ENCODE results near the gene SSBP3. TPM values are rescaled to one million over a fixed set of nuclear protein-coding genes. Genes with fewer than 3 reads are reported as not detected.

Gene SSBP3
- total RNA-seq, 2 experiments from 2014 or later, result 109 to 111 TPM

DNA sequence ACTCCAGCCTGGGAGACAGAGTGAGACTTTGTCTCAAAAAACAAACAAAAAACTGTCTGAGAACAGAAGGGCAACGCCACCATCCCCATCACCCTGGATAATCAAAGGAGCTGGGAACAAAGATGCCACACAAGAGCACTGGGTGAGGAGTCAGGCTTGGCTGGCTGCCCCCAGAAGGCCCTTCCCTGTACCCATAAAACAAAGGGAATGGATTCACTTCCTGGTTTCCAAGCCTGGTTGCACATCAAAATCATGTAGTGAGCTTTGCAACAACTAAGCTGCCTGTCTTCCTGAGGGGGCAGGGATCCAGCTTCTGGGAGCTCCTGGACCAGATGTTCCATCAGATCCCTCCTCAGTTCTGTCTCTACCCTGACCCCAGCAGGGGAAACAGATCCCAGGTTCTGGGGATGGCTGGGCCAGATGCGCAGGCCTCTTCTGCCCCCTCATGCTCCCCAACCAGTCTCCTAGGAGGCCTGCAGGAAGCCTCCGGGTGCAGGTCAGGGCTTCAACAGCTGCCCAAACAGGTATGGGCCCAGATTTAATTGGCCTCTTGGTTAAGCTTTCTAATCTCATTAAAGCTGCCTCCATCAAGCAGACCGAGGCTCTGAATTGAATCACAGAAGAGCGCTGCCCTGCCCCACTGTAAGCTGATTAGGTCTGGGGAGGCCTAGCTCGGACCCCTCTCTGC is 108.5 kb downstream of the SSBP3 start:
- no peak for ATAC-seq
- no peak for DNase-seq
- Mint-ChIP-seq H3K27ac (peak overlapping the region; percentile 77), H3K4me1 (ENCODE audit: low read depth) (peaks cover 79% of the 10 kb centered on the region), H3K27me3 (ENCODE audit: low read depth) (no peaks in the 10 kb centered on the region), H3K36me3 (ENCODE audit: low read depth) (peaks cover 3% of the 10 kb centered on the region), H3K4me3 (no peak overlapping the region), H3K9me3 (ENCODE audit: insufficient read depth) (no peaks in the 10 kb centered on the region)
- POLR2A ChIA-PET, result interaction anchor here (1.3 kb wide), 1 partner anchor 9 kb away, joined by 4 read pairs; no protein-coding TSS in a partner anchor
- CTCF ChIA-PET, result interaction anchor here (0.8 to 1.1 kb wide), 2 partner anchors 10 to 11 kb away, joined by 3 read pairs; no protein-coding TSS in a partner anchor

- DNase-seq (no peak), ATAC-seq (no peak)
- Mint-ChIP-seq H3K9me3 (ENCODE audit: insufficient read depth) (no peaks in the 10 kb centered on the region), H3K27me3 (ENCODE audit: low read depth) (no peaks in the 10 kb centered on the region), H3K27ac (no peak overlapping the region), H3K4me1 (ENCODE audit: low read depth) (peaks cover 78% of the 10 kb centered on the region), H3K36me3 (ENCODE audit: low read depth) (peaks cover 3% of the 10 kb centered on the region), H3K4me3 (no peak overlapping the region)
- POLR2A ChIA-PET, result no interaction called here
- CTCF ChIA-PET, result no interaction called here
Measured at GRCh38 chr1:54296666-54297065, 109.5 kb downstream of the SSBP3 start.

DNA sequence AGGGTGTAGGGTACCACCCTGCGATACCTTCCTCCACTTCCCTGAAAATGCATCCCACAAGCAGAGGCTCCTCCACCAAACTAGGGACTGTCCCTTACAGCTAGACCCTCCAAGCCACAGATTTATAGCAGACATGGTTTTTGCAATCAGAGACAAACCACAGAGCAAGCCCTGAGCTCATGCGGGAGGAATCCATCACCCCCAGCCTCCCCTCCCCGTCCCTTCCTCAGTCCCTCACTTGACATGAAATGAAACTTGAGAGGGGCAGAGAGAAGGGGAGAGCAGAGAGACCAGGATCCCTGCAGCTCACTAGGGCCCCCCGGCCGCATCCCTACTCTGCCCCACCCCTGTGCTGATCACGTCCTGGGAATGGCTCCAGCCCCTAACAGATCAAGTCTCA is 111.3 kb downstream of the SSBP3 start:
- H3K4me3 Mint-ChIP-seq, result no peak overlapping the region
- H3K4me1 Mint-ChIP-seq (ENCODE audit: low read depth), result peaks cover 81% of the 10 kb centered on the region
- H3K27ac Mint-ChIP-seq, result peak overlapping the region; percentile 21
- no peak for DNase-seq
- no peaks in the 10 kb centered on the region for H3K27me3 Mint-ChIP-seq (ENCODE audit: low read depth)
- peaks cover 3% of the 10 kb centered on the region for H3K36me3 Mint-ChIP-seq (ENCODE audit: low read depth)
- no peak for ATAC-seq
- H3K9me3 Mint-ChIP-seq (ENCODE audit: insufficient read depth), result no peaks in the 10 kb centered on the region
- CTCF ChIA-PET, result interaction anchor here (1.1 to 1.5 kb wide), 3 partner anchors 10 to 506 kb away, joined by 3 to 4 read pairs (median 4); partner anchors contain the start of gene TTC22
- POLR2A ChIA-PET, result interaction anchor here (0.9 kb wide), 1 partner anchor 10 kb away, joined by 4 read pairs; no protein-coding TSS in a partner anchor

DNA sequence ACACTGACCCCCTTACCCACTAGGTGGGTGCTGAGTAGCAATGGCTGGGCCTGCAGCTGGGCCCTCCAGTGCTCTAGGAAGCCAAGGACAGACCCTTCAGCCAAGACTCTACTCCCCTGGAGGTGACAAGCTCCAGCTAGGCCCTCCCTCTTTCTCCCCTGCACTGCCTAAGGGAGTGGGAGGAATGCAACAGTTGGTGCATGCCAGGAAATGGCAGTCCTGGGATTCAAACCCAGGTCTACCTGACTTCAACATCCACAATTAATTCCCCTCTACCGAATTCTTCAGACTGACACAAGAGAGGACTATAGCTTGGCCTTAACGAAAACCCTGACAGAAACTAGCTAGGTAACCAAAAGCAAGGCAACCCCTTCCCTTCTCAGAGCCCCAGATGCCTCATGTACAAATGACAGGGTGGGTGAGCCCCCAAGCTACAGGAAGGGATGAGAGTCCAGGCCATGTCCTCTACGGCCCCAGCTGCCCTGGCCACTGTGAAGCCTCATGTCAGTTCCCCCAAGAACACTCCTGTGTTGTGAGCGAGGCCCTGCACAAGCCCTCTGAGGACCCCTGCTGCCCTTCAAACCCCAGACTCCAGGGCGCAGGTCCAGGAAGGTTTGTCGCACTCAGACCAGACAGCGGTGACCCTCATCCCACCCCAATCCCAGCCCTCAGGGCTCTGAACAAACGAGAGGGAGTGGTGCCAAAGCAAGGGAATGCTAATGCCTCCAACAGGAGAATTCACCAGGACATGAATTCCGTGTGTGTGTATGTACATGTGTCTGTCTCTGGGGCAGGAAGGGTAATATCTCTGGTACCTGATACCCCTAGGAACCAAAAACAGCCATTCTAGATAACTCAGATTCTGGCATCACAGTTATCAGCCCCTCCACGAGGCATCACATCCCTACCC is 113.9 kb downstream of the SSBP3 start:
- CTCF ChIA-PET, result interaction anchor here (1.9 kb wide), 1 partner anchor 8 kb away, joined by 5 read pairs; no protein-coding TSS in a partner anchor
- no peaks in the 10 kb centered on the region for H3K9me3 Mint-ChIP-seq (ENCODE audit: insufficient read depth)
- H3K36me3 Mint-ChIP-seq (ENCODE audit: low read depth), result peaks cover 7% of the 10 kb centered on the region
- DNase-seq (no peak), ATAC-seq (no peak)
- H3K4me3 Mint-ChIP-seq, result no peak overlapping the region
- H3K27me3 Mint-ChIP-seq (ENCODE audit: low read depth), result no peaks in the 10 kb centered on the region
- H3K27ac Mint-ChIP-seq, result peak overlapping the region; percentile 52
- POLR2A ChIA-PET, result no interaction called here
- H3K4me1 Mint-ChIP-seq (ENCODE audit: low read depth), result peaks cover 86% of the 10 kb centered on the region

- Mint-ChIP-seq H3K4me3 (no peak overlapping the region), H3K36me3 (ENCODE audit: low read depth) (peaks cover 11% of the 10 kb centered on the region), H3K27ac (peak overlapping the region; percentile 61), H3K9me3 (ENCODE audit: insufficient read depth) (no peaks in the 10 kb centered on the region), H3K4me1 (ENCODE audit: low read depth) (peaks cover 92% of the 10 kb centered on the region), H3K27me3 (ENCODE audit: low read depth) (no peaks in the 10 kb centered on the region)
- ATAC-seq (no peak), DNase-seq (no peak)
- ChIA-PET CTCF (interaction anchor here (0.6 to 1.9 kb wide), 5 partner anchors 8 to 433 kb away, joined by 3 to 5 read pairs (median 3); no protein-coding TSS in a partner anchor), POLR2A (interaction anchor here (1.1 kb wide), 1 partner anchor 8 kb away, joined by 3 read pairs; no protein-coding TSS in a partner anchor)
Measured at GRCh38 chr1:54291276-54292001, 114.8 kb downstream of the SSBP3 start.

DNA sequence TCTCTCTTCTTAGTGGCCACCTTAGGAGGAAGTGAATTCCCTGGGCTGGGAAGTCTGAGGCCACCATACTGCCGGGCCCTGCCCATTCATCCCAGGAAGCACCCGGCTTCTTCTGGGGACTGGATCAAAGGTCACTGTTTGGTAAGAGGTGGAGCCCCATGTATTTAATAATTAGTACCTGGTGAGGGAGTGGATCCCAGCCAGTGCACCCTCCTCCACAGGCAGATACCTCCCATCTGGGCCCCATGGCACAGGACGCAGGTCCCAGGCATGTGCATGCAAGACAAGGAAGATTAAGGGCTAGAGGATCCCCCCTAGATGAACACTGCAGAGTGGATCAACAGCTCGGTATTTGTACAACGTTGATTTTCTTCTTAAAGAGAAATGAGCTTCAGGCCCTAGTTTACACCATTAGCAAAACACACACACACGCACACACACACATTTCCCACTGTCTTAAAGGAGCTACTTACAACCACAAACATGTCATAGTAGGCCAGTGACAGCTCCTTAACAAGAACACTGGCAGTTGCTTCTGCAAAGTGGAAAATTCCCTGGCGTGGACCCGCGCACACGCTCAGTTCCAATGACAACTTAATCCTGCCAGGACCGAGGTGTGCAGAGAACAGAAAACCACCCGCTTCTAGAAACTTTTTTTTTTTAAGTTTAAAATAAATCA is 115.5 kb downstream of the SSBP3 start:
- POLR2A ChIA-PET, result interaction anchor here (1.1 kb wide), 1 partner anchor 9 kb away, joined by 3 read pairs; no protein-coding TSS in a partner anchor
- H3K4me3 Mint-ChIP-seq, result no peak overlapping the region

GRCh38 chr1:54289712-54290233 is 116.4 kb downstream of the SSBP3 start:
- POLR2A ChIA-PET, result interaction anchor here (3.2 kb wide), 1 partner anchor 12 kb away, joined by 16 read pairs; no protein-coding TSS in a partner anchor
- Mint-ChIP-seq H3K36me3 (ENCODE audit: low read depth) (peaks cover 19% of the 10 kb centered on the region), H3K27me3 (ENCODE audit: low read depth) (no peaks in the 10 kb centered on the region), H3K27ac (peak overlapping the region; percentile 87), H3K9me3 (ENCODE audit: insufficient read depth) (no peaks in the 10 kb centered on the region), H3K4me1 (ENCODE audit: low read depth) (peaks cover 92% of the 10 kb centered on the region), H3K4me3 (peak overlapping the region; percentile 50)
- no peak for ATAC-seq
- CTCF ChIA-PET, result interaction anchor here (0.8 kb wide), 2 partner anchors 20 to 45 kb away, joined by 3 to 4 read pairs; no protein-coding TSS in a partner anchor
- no peak for DNase-seq

More for the DNA sequence above, 115.5 kb downstream of the SSBP3 start:
- ATAC-seq (no peak), DNase-seq (peak; percentile 48)
- Mint-ChIP-seq H3K9me3 (ENCODE audit: insufficient read depth) (no peaks in the 10 kb centered on the region), H3K4me1 (ENCODE audit: low read depth) (peaks cover 92% of the 10 kb centered on the region), H3K36me3 (ENCODE audit: low read depth) (peaks cover 17% of the 10 kb centered on the region), H3K27ac (peak overlapping the region; percentile 87), H3K27me3 (ENCODE audit: low read depth) (no peaks in the 10 kb centered on the region)
- CTCF ChIA-PET, result interaction anchor here (0.6 to 1.9 kb wide), 5 partner anchors 9 to 433 kb away, joined by 3 to 5 read pairs (median 3); no protein-coding TSS in a partner anchor

GRCh38 chr1:54287801-54288211 is 118.4 kb downstream of the SSBP3 start:
- H3K4me3 Mint-ChIP-seq, result peak overlapping the region; percentile 86
- H3K27me3 Mint-ChIP-seq (ENCODE audit: low read depth), result no peaks in the 10 kb centered on the region
- H3K27ac Mint-ChIP-seq, result peak overlapping the region; percentile 93
- ChIA-PET POLR2A (interaction anchor here (0.6 to 3.2 kb wide), 4 partner anchors 10 to 234 kb away, joined by 3 to 16 read pairs (median 10); partner anchors contain the start of genes CYB5RL, MRPL37, TCEANC2 and TMEM59), CTCF (interaction anchor here (0.5 to 1.7 kb wide), 10 partner anchors 10 to 514 kb away, joined by 3 to 5 read pairs (median 3); partner anchors contain the start of gene TTC22)
- no peaks in the 10 kb centered on the region for H3K9me3 Mint-ChIP-seq (ENCODE audit: insufficient read depth)
- H3K36me3 Mint-ChIP-seq (ENCODE audit: low read depth), result peaks cover 18% of the 10 kb centered on the region
- ATAC-seq (no peak), DNase-seq (no peak)
- H3K4me1 Mint-ChIP-seq (ENCODE audit: low read depth), result peaks cover 96% of the 10 kb centered on the region

GRCh38 chr1:54287176-54287650 is 119.0 kb downstream of the SSBP3 start:
- H3K9me3 Mint-ChIP-seq (ENCODE audit: insufficient read depth), result no peaks in the 10 kb centered on the region
- DNase-seq (peak; percentile 94), ATAC-seq (peak; percentile 77)
- H3K27me3 Mint-ChIP-seq (ENCODE audit: low read depth), result no peaks in the 10 kb centered on the region
- peak overlapping the region; percentile 86 for H3K4me3 Mint-ChIP-seq
- peaks cover 20% of the 10 kb centered on the region for H3K36me3 Mint-ChIP-seq (ENCODE audit: low read depth)
- POLR2A ChIA-PET, result interaction anchor here (0.6 to 3.2 kb wide), 4 partner anchors 10 to 233 kb away, joined by 3 to 16 read pairs (median 10); partner anchors contain the start of genes CYB5RL, MRPL37, TCEANC2 and TMEM59
- CTCF ChIA-PET, result interaction anchor here (0.5 to 1.7 kb wide), 10 partner anchors 10 to 514 kb away, joined by 3 to 6 read pairs (median 3); partner anchors contain the start of gene TTC22
- peak overlapping the region; percentile 93 for H3K27ac Mint-ChIP-seq
- peaks cover 97% of the 10 kb centered on the region for H3K4me1 Mint-ChIP-seq (ENCODE audit: low read depth)

- no peaks in the 10 kb centered on the region for H3K9me3 Mint-ChIP-seq (ENCODE audit: insufficient read depth)
Measured at GRCh38 chr1:54285815-54286345, 120.3 kb downstream of the SSBP3 start.

More at GRCh38 chr1:54285815-54286345, 120.3 kb downstream of the SSBP3 start:
- Mint-ChIP-seq H3K36me3 (ENCODE audit: low read depth) (peaks cover 23% of the 10 kb centered on the region), H3K27ac (peak overlapping the region; percentile 93), H3K27me3 (ENCODE audit: low read depth) (no peaks in the 10 kb centered on the region), H3K4me3 (peak overlapping the region; percentile 86), H3K4me1 (ENCODE audit: low read depth) (peaks cover 96% of the 10 kb centered on the region)
- DNase-seq (no peak), ATAC-seq (no peak)
- POLR2A ChIA-PET, result interaction anchor here (1.0 to 3.1 kb wide), 7 partner anchors 9 to 121 kb away, joined by 3 to 16 read pairs (median 7); partner anchors contain the start of genes CYB5RL and MRPL37
- CTCF ChIA-PET, result interaction anchor here (1.0 to 1.9 kb wide), 5 partner anchors 8 to 203 kb away, joined by 3 to 9 read pairs (median 3); partner anchors contain the start of genes CYB5RL and MRPL37

Measured in activated CD8-positive, alpha-beta T cell treated with anti-CD3 and anti-CD28 coated beads, Interleukin-2, amount 10 ng/mL, durations not matched to agents 7 days and 5 days (primary cell).